GM21723 (cell line): Measurements from ENCODE around the gene CYP4F12.
"Not testable (repeated sequence)": the region's sequence is repeated elsewhere in the genome, so short reads cannot be mapped to it uniquely, and the experiment has no call there.

Source experiments
- ATAC-seq: cut with Tn5 transposase; IDR thresholded peaks from one replicate; pipeline ENCODE4 v1.9.1; 2021; ENCODE audit warnings: mild to moderate bottlenecking, moderate library complexity; ENCODE audit not compliant: unreplicated experiment

Gene CYP4F12

GRCh38 chr19:15649526-15649925 lies 23.4 kb upstream of the CYP4F12 start:
- ATAC-seq: no peak

- not testable (repeated sequence) for ATAC-seq
These were observed 22.8 kb upstream of the CYP4F12 start for GRCh38 chr19:15650123-15650522.

- no peak for ATAC-seq
These were observed 21.1 kb upstream of the CYP4F12 start for GRCh38 chr19:15651791-15652190.

- no peak for ATAC-seq
These were observed 20.2 kb upstream of the CYP4F12 start for GRCh38 chr19:15652559-15653278.

DNA sequence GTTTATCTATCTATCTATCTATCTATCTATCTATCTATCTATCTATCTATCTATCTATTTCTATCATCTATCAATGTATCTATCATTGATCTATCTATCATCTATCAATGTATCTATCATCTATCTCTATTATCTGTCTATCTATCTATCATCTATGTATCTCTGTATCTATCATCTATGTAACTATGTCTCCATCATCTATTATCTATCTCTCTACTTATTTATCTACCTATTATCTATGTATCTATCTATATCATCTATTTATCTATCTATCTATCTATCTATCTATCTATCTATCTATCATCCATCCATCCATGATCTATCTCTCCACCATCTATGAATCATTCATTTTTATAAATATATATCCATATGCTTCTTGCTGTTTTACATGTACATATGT lies 16.4 kb upstream of the CYP4F12 start:
- ATAC-seq: no peak

DNA sequence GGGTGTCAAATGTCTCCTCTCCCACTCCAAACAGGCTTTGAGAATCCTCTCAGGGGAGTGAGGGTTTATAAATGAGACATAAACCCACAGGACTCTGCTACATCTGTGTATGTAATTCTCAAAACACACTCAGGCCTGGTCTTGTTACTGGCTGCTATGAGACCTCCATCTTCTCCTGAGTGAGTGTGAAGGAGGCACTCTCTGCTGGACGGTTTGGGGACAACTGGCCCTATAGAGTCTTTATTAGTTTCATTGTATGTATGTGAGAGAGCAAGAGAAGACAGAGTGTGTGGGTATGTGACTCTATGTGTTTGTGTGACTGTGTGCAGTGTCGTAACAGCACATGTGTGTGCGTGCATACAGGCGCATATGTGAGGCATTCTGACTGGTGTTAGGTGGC lies 9.6 kb upstream of the CYP4F12 start:
- ATAC-seq: no peak

- no peak for ATAC-seq
These were observed 6.7 kb upstream of the CYP4F12 start for GRCh38 chr19:15666186-15666585.

DNA sequence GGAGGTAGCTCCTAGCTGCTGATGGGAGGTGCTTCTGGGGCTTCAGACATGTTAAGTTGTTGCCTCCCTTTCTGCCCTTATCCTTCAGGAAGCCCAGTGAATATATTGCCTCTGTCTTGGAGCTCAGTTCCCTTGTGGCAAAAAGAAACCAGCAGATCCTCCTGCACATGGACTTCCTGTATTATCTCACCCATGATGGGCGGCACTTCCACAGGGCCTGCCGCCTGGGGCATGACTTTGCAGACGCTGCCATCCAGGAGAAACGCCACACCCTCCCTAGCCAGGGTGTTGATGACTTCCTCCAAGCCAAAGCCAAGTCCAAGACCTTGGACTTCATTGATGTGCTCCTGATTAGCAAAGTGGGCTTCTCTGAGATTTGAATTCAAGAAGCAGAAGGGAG lies 6.0 kb upstream of the CYP4F12 start:
- no peak for ATAC-seq

- ATAC-seq: no peak
These were observed 3.4 kb upstream of the CYP4F12 start for GRCh38 chr19:15669440-15669839.

- ATAC-seq: no peak
These were observed 3.0 kb upstream of the CYP4F12 start for GRCh38 chr19:15669891-15670290.

GRCh38 chr19:15671237-15671821 lies 1.6 kb upstream of the CYP4F12 start:
- ATAC-seq: no peak

DNA sequence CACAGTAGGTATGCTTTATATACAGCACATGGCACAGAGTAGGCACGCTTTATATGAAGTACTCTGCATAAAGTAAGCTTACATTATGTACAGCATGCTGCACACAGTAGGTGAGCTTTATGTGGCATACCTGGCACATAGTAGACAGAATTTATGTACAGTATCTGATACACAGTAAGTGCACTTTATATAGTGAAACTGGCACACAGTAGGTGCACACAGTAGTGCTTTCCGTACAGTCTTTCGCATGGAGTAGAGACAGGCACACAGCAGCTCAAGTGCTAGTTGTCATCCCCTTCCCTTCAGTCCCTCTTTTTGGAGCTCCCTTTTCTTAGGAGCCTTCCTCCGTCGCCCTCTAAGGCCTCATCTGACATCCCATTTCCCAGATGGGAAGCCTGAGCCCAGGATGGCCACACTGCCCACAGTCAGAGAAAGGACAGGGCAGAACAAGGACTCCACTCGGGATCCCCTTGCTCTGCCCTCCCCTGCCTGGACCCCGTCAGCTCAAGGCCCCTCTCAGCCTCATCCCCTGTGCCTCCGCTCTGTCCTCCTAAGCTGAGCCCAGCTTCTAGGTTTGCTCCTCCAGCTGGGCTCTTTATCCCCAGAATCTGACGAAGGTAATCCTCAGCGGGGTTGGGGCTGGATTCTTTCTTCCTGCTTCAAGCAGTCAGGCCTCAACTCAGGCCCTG lies 852 bp upstream of the CYP4F12 start:
- no peak for ATAC-seq

- no peak for ATAC-seq
These were observed 328 bp downstream of the CYP4F12 start for GRCh38 chr19:15673176-15673654.

GRCh38 chr19:15675560-15675959 lies 2.7 kb downstream of the CYP4F12 start:
- ATAC-seq: no peak

DNA sequence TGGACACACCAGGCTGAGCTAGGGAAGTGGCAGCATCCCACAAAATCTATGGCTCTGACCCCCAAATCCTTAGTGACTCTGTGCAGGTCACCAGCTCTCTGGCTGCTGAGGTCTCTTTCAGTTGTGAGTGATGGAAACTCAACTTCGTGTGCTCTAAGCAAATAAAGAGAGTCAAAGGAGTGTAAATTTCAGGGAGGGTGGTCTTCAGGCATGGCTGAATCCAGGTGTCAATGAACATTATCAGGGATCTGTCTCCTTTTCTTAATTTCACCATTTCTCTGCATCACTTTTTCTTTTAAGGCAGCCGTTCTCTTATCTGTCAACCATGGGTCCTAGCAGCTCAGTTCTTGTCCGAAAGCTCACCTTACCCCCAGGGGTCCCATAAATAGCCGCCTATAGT lies 6.2 kb downstream of the CYP4F12 start:
- ATAC-seq: no peak

DNA sequence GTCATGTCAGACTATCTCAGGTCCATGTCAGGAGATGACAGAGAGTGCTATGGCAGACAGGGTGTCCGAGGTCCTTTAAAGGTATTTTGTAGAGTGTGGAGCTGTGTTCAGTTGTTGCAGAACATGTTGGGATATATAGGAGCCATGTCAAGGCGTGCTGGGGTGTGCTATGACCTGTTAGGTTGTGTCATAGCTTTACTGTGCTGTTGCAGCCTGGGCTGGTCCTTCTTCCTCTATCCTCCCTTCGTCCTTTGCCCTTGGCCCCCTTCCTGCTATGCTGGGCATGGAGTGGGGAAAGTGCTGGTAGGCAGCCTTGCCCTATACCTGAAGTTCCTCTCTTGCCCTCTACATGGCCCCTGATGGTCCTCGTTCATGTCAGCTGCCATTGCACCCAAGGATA lies 7.0 kb downstream of the CYP4F12 start:
- ATAC-seq: not testable (repeated sequence)

DNA sequence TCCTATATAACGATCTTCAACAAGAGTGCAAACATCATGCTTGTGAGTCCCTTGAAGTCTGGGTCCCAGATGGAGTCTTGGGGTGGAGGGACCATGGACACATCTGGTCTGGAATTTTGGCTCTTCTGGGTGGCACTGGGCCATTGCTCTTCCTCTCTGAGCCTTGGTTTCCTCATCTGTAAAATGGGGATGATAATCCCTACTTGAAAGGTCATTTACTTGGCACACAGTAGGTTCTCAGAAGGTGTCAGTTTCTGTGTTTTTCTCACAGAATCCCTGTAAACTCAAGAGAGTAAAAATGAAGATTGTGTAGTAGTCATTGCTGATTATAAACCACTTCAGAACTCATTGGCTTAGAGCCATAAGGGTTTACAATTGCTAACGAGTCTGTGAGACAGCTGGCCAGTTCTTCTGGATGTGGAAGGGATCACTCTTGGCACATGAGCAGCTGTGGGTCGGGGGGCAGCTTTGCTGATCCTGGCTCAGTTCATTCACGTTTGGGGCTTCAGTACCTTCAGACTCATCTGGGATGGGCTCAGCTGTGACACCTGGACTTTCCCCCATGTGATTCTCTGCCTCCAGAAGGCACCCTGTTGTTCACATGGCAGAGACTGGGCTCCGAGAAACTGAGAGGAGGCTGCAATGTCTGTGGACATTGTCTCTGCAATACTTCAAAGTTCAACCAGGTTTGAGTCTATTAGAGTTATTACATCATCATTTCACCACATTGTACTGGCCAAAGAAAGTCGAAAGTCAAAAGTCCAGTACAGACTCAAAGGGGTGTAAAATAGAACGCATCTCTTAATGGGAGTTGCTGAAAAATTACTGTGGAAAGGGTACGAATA lies 7.8 kb downstream of the CYP4F12 start:
- ATAC-seq: no peak

DNA sequence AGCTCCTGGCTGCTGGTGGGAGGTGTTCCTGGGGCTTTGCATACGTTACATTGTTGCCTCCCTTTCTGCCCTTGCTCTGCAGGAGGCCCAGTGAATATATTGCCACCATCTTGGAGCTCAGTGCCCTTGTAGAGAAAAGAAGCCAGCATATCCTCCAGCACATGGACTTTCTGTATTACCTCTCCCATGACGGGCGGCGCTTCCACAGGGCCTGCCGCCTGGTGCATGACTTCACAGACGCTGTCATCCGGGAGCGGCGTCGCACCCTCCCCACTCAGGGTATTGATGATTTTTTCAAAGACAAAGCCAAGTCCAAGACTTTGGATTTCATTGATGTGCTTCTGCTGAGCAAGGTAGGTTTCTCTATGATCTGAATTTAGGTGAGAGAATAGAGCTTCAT lies 10.5 kb downstream of the CYP4F12 start:
- ATAC-seq: no peak

- no peak for ATAC-seq
These were observed 11.9 kb downstream of the CYP4F12 start for GRCh38 chr19:15684828-15685227.

GRCh38 chr19:15696654-15697194 lies 23.8 kb downstream of the CYP4F12 start:
- no peak for ATAC-seq
